ENCODE data around the gene LRPAP1. TPM values are rescaled to one million over a fixed set of nuclear protein-coding genes. Genes with fewer than 3 reads are reported as not detected.

The LRPAP1 gene
- total RNA-seq, 1 experiment from 2014 or later: 109 TPM

DNA sequence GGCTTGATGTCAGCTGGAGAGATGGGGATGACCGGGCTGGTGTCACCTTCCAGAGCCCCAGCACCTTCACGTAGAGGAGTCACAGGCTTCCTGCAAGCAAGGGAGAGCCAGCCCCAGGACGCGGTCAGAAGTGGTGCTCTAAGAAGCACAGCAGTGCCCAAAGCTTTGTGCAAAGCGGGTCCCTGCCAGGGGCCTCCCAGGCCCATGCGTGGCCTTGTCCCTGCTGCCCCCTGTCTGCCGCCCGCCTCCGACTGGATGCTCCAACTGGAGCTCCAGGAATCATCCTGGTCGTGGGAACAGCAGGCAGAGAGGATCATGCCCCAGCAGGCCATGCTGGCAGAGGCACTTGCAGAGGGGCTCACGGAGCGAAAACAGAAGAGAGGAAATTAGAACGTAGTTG, 40.1 kb upstream of the LRPAP1 start:
- Histone ChIP-seq H3K4me2 (ENCODE audit: low read length) (no peak overlapping the region), H3K27ac (ENCODE audit: low read depth, low read length) (no peak overlapping the region), H3K9me2 (ENCODE audit: insufficient read depth) (no peaks in the 10 kb centered on the region), H3K79me2 (ENCODE audit: insufficient read depth, low read length) (no peaks in the 10 kb centered on the region), H3K9me3 (ENCODE audit: control insufficient read depth in 1 of 2, insufficient read depth in 1 of 2, low read depth in 1 of 2, low read length in 2 of 2) (no peaks in the 10 kb centered on the region), H3K36me3 (ENCODE audit: control insufficient read depth in 1 of 2, insufficient read depth in 2 of 2, low read length in 2 of 2) (no peaks in the 10 kb centered on the region), H3K27me3 (ENCODE audit: insufficient read depth, low read length) (no peaks in the 10 kb centered on the region), H3K9ac (ENCODE audit: low read length) (no peak overlapping the region), H3K4me3 (replicated peaks in 1 of 2; ENCODE audit: low read depth in 1 of 2, low read length in 2 of 2) (no peak overlapping the region), H2AFZ (ENCODE audit: low read depth, low read length, poor library complexity, severe bottlenecking) (no peak overlapping the region), H4K20me1 (ENCODE audit: insufficient read depth) (no peaks in the 10 kb centered on the region), H3K4me1 (ENCODE audit: control insufficient read depth in 1 of 2, insufficient read depth in 2 of 2, low read length in 2 of 2) (no peaks in the 10 kb centered on the region)
- BruUV-seq (replicated peaks): no TSS peak
- ChIA-PET POLR2A (no interaction called here), CTCF (no interaction called here), RAD21 (ENCODE audit: low non-redundant PET in 1 of 2, low total read pairs in 2 of 2, uncharacterized antibody in 2 of 2, unreplicated experiment in 2 of 2) (no interaction called here)
- intact Hi-C loops (cut with micrococcal nuclease): no loop called here
- DNase-seq (ENCODE audit: low read depth, low spot score) (no peak), ATAC-seq (no peak)
- TF ChIP-seq TCF7L2 (IDR thresholded peaks at IDR 0.05; ENCODE audit: borderline replicate concordance, extremely low read depth, insufficient read depth, insufficient read length): no peak
- no peak for TF ChIP-seq ZFX (IDR thresholded peaks at IDR 0.05)
- TF ChIP-seq ELF1 (IDR thresholded peaks at IDR 0.05; ENCODE audit: borderline replicate concordance, low read depth): no peak
- TF ChIP-seq, protein P1, sequence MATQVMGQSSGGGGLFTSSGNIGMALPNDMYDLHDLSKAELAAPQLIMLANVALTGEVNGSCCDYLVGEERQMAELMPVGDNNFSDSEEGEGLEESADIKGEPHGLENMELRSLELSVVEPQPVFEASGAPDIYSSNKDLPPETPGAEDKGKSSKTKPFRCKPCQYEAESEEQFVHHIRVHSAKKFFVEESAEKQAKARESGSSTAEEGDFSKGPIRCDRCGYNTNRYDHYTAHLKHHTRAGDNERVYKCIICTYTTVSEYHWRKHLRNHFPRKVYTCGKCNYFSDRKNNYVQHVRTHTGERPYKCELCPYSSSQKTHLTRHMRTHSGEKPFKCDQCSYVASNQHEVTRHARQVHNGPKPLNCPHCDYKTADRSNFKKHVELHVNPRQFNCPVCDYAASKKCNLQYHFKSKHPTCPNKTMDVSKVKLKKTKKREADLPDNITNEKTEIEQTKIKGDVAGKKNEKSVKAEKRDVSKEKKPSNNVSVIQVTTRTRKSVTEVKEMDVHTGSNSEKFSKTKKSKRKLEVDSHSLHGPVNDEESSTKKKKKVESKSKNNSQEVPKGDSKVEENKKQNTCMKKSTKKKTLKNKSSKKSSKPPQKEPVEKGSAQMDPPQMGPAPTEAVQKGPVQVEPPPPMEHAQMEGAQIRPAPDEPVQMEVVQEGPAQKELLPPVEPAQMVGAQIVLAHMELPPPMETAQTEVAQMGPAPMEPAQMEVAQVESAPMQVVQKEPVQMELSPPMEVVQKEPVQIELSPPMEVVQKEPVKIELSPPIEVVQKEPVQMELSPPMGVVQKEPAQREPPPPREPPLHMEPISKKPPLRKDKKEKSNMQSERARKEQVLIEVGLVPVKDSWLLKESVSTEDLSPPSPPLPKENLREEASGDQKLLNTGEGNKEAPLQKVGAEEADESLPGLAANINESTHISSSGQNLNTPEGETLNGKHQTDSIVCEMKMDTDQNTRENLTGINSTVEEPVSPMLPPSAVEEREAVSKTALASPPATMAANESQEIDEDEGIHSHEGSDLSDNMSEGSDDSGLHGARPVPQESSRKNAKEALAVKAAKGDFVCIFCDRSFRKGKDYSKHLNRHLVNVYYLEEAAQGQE (IDR thresholded peaks at IDR 0.05; ENCODE audit: low read depth): no peak
- no peak for TF ChIP-seq SP1 (IDR thresholded peaks at IDR 0.05; ENCODE audit: low read depth)
- no peak for TF ChIP-seq SIN3A (IDR thresholded peaks at IDR 0.05; ENCODE audit: low read depth)
- no peak for TF ChIP-seq POLR2AphosphoS5 (IDR thresholded peaks at IDR 0.05; ENCODE audit: low read depth, low read length)
- TF ChIP-seq CEBPB (IDR thresholded peaks at IDR 0.05; ENCODE audit: low read depth): no peak
- TF ChIP-seq FOSL1 (IDR thresholded peaks at IDR 0.05; ENCODE audit: low read depth): no peak
- TF ChIP-seq EZH2 (IDR thresholded peaks at IDR 0.05): no peak

Data from HCT116 (cell line).